Astrocyte of the cerebellum (primary cell): ENCODE results near the gene DIP2B.

Experiments
- DNase-seq: peaks from one replicate; pipeline ENCODE4 v3.0.0-alpha.2; 2011; ENCODE audit warnings: low read depth
- H3K4me3 ChIP-seq: 2 replicates; pipeline ENCODE4 v1.5.1; 2011; ENCODE audit warnings: mild to moderate bottlenecking, low read depth, low read length, moderate library complexity
- in situ Hi-C: cut with HindIII; loops from 2 replicates; pipeline ENCODE4 v1.10.0; 2017; ENCODE audit warnings: low sequenced_read_pairs
- TF ChIP-seq, protein P1 (sequence below): IDR thresholded peaks from 2 replicates; pipeline ENCODE4 v1.5.1; 2012; ENCODE audit warnings: low read length, low read depth, moderate library complexity, mild to moderate bottlenecking; ENCODE audit errors: missing control alignments

DIP2B gene

GRCh38 chr12:50662116-50662510 lies 157.3 kb downstream of the DIP2B start:
- in situ Hi-C loops, result no loop called here
- no peak overlapping the region for H3K4me3 ChIP-seq

GRCh38 chr12:50665170-50665569 lies 160.4 kb downstream of the DIP2B start:
- TF ChIP-seq, protein P1, sequence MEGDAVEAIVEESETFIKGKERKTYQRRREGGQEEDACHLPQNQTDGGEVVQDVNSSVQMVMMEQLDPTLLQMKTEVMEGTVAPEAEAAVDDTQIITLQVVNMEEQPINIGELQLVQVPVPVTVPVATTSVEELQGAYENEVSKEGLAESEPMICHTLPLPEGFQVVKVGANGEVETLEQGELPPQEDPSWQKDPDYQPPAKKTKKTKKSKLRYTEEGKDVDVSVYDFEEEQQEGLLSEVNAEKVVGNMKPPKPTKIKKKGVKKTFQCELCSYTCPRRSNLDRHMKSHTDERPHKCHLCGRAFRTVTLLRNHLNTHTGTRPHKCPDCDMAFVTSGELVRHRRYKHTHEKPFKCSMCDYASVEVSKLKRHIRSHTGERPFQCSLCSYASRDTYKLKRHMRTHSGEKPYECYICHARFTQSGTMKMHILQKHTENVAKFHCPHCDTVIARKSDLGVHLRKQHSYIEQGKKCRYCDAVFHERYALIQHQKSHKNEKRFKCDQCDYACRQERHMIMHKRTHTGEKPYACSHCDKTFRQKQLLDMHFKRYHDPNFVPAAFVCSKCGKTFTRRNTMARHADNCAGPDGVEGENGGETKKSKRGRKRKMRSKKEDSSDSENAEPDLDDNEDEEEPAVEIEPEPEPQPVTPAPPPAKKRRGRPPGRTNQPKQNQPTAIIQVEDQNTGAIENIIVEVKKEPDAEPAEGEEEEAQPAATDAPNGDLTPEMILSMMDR, result no peak
- in situ Hi-C loops, result no loop called here
- no peak overlapping the region for H3K4me3 ChIP-seq
- DNase-seq, result no peak

More at GRCh38 chr12:50662116-50662510, 157.3 kb downstream of the DIP2B start:
- TF ChIP-seq, protein P1, result no peak
- no peak for DNase-seq

DNA sequence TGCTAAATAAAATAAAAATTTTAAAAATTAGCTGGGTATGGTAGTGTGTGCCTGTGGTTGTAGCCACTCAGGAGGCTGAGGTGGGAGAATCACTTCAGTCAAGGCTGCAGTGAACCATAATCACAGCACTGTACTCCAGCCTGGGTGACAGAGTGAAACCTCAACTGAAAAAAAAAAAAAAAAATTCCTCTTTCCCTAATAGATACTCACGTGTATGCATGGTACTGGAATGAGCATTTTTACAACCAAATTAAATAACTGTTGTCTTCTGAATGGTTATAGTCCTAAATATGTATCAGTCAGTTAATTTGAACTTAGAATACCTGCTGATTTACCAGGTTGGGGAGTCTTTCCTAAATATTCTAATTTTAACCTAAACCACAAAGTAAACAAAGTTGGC lies 160.8 kb downstream of the DIP2B start:
- in situ Hi-C loops, result no loop called here
- no peak overlapping the region for H3K4me3 ChIP-seq
- TF ChIP-seq, protein P1, result no peak
- DNase-seq, result no peak

DNA sequence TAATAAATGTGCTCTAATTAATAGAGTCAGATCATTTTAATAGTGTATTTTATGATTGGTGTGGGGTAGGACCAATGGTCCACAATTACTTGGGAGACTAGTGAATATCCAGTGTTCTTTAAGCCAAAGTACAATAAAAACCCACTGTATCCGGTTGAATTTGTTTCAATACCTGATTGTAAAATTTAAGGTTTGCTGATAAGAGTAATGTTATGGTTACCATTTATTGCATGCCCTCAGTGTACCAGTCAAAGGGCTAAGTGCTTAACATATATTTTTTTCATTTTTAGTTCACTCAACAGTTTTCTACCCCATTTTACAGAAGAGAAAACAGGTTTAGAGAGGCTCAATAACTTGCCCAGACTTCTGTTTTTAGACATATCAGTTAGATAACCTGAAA lies 161.2 kb downstream of the DIP2B start:
- DNase-seq, result no peak
- TF ChIP-seq, protein P1, result no peak
- in situ Hi-C loops, result no loop called here
- H3K4me3 ChIP-seq, result no peak overlapping the region

GRCh38 chr12:50672158-50672557 lies 167.4 kb downstream of the DIP2B start:
- H3K4me3 ChIP-seq, result no peak overlapping the region
- TF ChIP-seq, protein P1, result no peak
- in situ Hi-C loops, result no loop called here
- no peak for DNase-seq

DNA sequence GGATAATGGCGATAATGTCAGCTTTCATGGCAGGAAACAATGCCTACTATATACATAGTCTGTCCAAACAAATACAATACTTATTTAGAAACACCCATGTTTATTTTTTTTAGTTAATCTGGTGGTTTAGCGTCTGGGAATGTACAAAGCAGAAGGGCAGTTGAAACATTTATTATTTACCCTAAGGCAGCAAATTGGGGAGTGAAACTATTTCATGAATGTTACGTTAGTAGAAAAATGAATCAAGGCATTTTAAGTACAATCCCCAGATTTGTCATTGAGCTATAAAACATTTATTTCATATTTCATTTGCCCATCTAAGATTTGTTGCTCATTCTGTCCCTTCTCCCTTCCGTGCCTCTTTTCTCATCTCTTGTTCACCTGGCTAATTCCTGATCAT lies 172.0 kb downstream of the DIP2B start:
- TF ChIP-seq, protein P1, result no peak
- DNase-seq, result no peak
- no peak overlapping the region for H3K4me3 ChIP-seq
- in situ Hi-C loops, result no loop called here

- in situ Hi-C loops, result no loop called here
- no peak overlapping the region for H3K4me3 ChIP-seq
- peak; percentile 41 for DNase-seq
- TF ChIP-seq, protein P1, result no peak
Measured at GRCh38 chr12:50677858-50678257, 173.1 kb downstream of the DIP2B start.
